T-helper 17 cell (primary cell): ENCODE results near the gene NRCAM. TPM values are rescaled to one million over a fixed set of nuclear protein-coding genes. Genes with fewer than 3 reads are reported as not detected.
"Not testable (repeated sequence)": the region's sequence is repeated elsewhere in the genome, so short reads cannot be mapped to it uniquely, and the experiment has no call there.

ENCODE experiments used
- ATAC-seq: fragments of 150-1000 bp; cut with Tn5 transposase; 2 replicates; pipeline ENCODE4 v1.10.0; 2021; ENCODE audit warnings: mild to moderate bottlenecking, moderate library complexity
- DNase-seq, 3 donors: peaks; one replicate each; pipeline versions ENCODE4 v3.0.0 to v3.0.0-alpha.2; 2020 to 2021
- H3K9me3 ChIP-seq: one replicate; pipeline ENCODE4 v1.7.0; 2013; ENCODE audit warnings: low read length, mild to moderate bottlenecking; ENCODE audit not compliant: control insufficient read depth, poor library complexity, severe bottlenecking
- H3K27ac Mint-ChIP-seq: one replicate; pipeline ENCODE4 v1.8.0; 2022; ENCODE audit warnings: mild to moderate bottlenecking, moderate library complexity, mixed read lengths
- H3K27me3 Mint-ChIP-seq: one replicate; pipeline ENCODE4 v1.8.0; 2022; ENCODE audit warnings: mixed read lengths
- H3K36me3 Mint-ChIP-seq: one replicate; pipeline ENCODE4 v1.8.0; 2022; ENCODE audit warnings: low read depth, mixed read lengths
- H3K4me1 Mint-ChIP-seq: one replicate; pipeline ENCODE4 v1.8.0; 2022; ENCODE audit warnings: mild to moderate bottlenecking, mixed read lengths
- H3K4me3 Mint-ChIP-seq: one replicate; pipeline ENCODE4 v1.8.0; 2022; ENCODE audit warnings: mild to moderate bottlenecking, moderate library complexity, mixed read lengths
- total RNA-seq, 4 donors: library from RNA in 2 of 4; stranded (reverse) in 2 of 4; gene quantifications; one replicate each; pipeline ENCODE4 v1.2.3 and lab custom pipeline; 2022 to 2026

NRCAM gene
- total RNA-seq, 2 donors from 2014 or later, result not detected

- ATAC-seq, DNase-seq, H3K4me3 Mint-ChIP-seq, H3K27ac Mint-ChIP-seq, H3K9me3 ChIP-seq, H3K4me1 Mint-ChIP-seq, H3K36me3 Mint-ChIP-seq: not testable (repeated sequence)
- peaks cover 10% of the 10 kb centered on the region for H3K27me3 Mint-ChIP-seq
These were observed 183.3 kb downstream of the NRCAM start for GRCh38 chr7:108272891-108273290.

DNA sequence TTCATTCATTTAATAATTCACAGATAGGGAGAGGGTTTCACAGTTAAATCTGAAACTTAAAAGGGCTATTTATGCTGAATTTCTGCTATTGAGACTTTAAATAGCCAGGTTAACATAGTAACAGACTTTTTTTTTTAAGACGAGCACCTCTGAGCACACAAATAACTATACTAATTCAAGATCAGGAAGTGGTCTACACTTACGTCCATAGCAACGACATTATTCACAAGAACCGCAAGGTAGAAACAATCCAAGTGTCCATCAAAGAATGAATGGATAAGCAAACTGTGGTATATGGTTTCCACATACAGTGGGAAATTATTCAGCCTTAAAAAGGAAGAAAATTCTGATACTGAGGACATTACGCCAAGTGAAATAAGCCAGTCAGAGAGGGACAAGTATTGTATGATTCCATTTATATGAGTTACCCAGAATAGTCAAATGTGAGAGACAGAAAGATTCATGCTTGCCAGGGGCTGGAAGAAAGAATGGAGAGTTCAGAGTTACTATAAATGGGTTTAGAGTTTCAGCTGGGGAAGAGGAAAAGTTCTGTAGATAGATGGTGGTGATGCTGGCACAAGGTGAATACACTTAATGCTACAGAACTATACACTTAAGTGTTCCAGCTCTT lies 185.7 kb downstream of the NRCAM start:
- no peak for ATAC-seq
- no peaks in the 10 kb centered on the region for H3K9me3 ChIP-seq
- Mint-ChIP-seq H3K27me3 (peaks cover 17% of the 10 kb centered on the region), H3K36me3 (no peaks in the 10 kb centered on the region), H3K4me3 (no peak overlapping the region), H3K27ac (no peak overlapping the region), H3K4me1 (no peaks in the 10 kb centered on the region)
- no peak for DNase-seq

- Mint-ChIP-seq H3K27ac (no peak overlapping the region), H3K4me1 (no peaks in the 10 kb centered on the region), H3K4me3 (no peak overlapping the region), H3K36me3 (no peaks in the 10 kb centered on the region), H3K27me3 (peaks cover 22% of the 10 kb centered on the region)
- ATAC-seq (no peak), DNase-seq (no peak)
- H3K9me3 ChIP-seq, result no peaks in the 10 kb centered on the region
These were observed 187.9 kb downstream of the NRCAM start for GRCh38 chr7:108268200-108268820.

- ATAC-seq (no peak), DNase-seq (no peak)
- no peaks in the 10 kb centered on the region for H3K36me3 Mint-ChIP-seq
- peaks cover 22% of the 10 kb centered on the region for H3K27me3 Mint-ChIP-seq
- H3K9me3 ChIP-seq, result no peaks in the 10 kb centered on the region
- no peaks in the 10 kb centered on the region for H3K4me1 Mint-ChIP-seq
- H3K4me3 Mint-ChIP-seq, result no peak overlapping the region
- H3K27ac Mint-ChIP-seq, result no peak overlapping the region
These were observed 188.6 kb downstream of the NRCAM start for GRCh38 chr7:108267615-108268014.

DNA sequence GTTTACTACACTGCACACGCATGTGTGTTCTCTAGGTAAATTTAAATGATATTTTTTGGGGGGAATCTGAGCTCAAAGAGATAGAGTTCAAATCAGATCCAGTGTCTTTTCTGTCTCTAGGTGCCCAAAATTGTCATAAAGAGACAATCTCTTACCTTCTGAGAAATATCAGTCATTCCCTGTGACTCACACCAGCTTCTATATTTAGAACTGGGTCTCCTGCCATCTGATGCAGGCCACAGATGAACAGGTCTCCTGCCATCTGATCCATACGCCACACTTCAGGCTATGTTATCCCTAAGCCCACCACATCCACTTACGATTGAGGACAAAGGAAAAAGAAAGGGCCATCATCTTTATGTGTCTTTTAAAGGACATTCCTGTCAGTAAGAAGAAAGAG lies 189.7 kb downstream of the NRCAM start:
- H3K27me3 Mint-ChIP-seq, result peaks cover 22% of the 10 kb centered on the region
- DNase-seq (no peak), ATAC-seq (no peak)
- no peaks in the 10 kb centered on the region for H3K36me3 Mint-ChIP-seq
- H3K9me3 ChIP-seq, result no peaks in the 10 kb centered on the region
- H3K4me1 Mint-ChIP-seq, result no peaks in the 10 kb centered on the region
- no peak overlapping the region for H3K27ac Mint-ChIP-seq
- H3K4me3 Mint-ChIP-seq, result no peak overlapping the region

DNA sequence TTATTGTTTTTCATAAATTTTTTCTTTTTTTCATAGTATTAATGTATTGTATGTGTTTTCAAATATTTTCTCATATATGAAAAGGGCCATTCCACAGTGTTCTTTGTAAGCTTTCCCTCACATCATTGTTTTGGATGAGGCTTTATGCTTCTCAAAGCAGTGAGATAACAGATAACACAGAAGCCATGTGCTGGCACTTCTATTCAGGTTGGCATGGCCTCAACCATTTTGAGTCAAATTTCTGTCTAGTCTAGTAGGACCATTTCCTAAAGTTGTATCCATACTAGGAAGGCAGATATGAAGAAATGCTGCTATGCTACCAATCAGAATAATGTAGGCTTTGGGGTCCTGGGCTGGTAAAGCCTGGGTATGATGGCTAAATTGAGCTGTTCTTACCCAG lies 190.2 kb downstream of the NRCAM start:
- no peak for ATAC-seq
- no peak overlapping the region for H3K4me3 Mint-ChIP-seq
- peaks cover 22% of the 10 kb centered on the region for H3K27me3 Mint-ChIP-seq
- no peak overlapping the region for H3K27ac Mint-ChIP-seq
- H3K4me1 Mint-ChIP-seq, result no peaks in the 10 kb centered on the region
- DNase-seq, result no peak
- no peaks in the 10 kb centered on the region for H3K36me3 Mint-ChIP-seq
- no peaks in the 10 kb centered on the region for H3K9me3 ChIP-seq

DNA sequence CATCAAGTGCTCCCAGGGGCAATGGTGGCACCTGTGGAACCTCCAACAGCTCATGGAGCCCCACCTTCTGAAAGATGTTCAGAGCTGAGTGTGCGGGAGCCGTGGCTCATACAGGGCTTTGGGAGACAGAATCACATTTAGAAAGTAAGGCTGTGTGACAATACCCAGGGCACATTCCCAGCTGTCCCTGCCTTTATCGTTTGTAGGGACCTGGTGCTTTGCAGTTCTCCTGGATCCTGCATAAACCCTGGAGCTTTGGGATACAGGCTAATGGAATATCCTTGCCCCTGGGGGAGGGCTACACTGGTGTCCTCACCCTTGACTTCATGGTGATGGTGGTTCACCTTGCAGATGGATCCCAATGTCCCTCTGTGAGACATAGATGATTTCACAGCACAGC lies 191.2 kb downstream of the NRCAM start:
- no peaks in the 10 kb centered on the region for H3K9me3 ChIP-seq
- Mint-ChIP-seq H3K4me3 (no peak overlapping the region), H3K27me3 (peaks cover 22% of the 10 kb centered on the region), H3K36me3 (no peaks in the 10 kb centered on the region), H3K27ac (no peak overlapping the region), H3K4me1 (no peaks in the 10 kb centered on the region)
- ATAC-seq (no peak), DNase-seq (no peak)

DNA sequence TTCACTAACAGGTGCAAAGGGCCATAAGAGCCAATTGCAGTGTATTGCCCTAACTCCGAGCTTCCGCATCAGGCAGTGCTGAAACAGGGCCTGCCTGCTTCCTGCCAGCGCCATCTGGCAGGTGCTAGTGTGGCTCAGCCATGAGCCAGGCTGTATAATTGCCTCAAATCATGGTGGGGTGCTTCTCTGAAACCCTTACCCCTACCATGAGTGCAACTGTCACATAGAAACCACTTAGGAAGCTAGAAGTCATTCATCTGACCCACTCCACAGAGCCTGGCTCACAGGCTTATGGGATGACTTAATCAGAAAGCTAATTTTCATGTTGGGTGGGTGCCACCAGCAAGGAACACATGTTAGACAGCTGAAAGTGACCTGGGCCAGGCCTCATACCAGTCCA lies 192.8 kb downstream of the NRCAM start:
- no peaks in the 10 kb centered on the region for H3K4me1 Mint-ChIP-seq
- H3K36me3 Mint-ChIP-seq, result no peaks in the 10 kb centered on the region
- no peak for DNase-seq
- ATAC-seq, result no peak
- H3K27ac Mint-ChIP-seq, result no peak overlapping the region
- no peak overlapping the region for H3K4me3 Mint-ChIP-seq
- H3K9me3 ChIP-seq, result no peaks in the 10 kb centered on the region
- peaks cover 12% of the 10 kb centered on the region for H3K27me3 Mint-ChIP-seq

DNA sequence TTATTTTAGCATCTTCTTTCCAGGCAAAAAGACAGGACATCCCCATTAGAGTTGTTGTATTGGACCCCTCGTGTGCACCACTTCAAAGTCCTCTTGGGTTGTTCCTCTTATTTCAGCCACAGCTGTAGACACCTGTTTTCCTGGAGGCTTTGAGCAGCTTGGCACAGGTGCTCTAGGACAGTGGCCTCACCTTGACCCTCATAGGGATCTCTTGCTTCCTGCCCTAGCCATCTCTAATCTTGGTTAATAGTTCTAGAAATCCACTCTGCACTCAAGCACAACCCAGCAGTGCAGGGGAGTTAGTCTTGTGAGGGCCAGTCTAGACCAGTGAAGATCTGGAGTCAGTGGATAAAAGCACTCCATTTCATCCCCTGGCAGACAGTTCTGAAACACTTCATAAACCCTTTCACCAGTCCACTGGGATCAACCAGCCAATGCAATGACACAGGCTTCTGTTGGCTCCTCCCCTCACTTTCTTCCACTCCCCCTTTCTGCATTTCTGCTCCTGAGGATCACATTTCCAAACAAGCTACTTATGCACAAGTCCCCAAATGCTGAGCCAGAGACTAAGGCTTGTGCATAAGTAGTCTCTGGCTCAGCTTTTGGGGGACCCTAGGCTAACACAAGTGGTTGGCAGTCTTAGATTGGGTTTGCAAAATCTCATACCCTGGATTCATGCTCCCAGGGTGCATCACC lies 194.5 kb downstream of the NRCAM start:
- Mint-ChIP-seq H3K27ac (no peak overlapping the region), H3K4me3 (no peak overlapping the region), H3K36me3 (no peaks in the 10 kb centered on the region), H3K27me3 (peaks cover 10% of the 10 kb centered on the region), H3K4me1 (no peaks in the 10 kb centered on the region)
- H3K9me3 ChIP-seq, result no peaks in the 10 kb centered on the region
- ATAC-seq (no peak), DNase-seq (no peak)

DNA sequence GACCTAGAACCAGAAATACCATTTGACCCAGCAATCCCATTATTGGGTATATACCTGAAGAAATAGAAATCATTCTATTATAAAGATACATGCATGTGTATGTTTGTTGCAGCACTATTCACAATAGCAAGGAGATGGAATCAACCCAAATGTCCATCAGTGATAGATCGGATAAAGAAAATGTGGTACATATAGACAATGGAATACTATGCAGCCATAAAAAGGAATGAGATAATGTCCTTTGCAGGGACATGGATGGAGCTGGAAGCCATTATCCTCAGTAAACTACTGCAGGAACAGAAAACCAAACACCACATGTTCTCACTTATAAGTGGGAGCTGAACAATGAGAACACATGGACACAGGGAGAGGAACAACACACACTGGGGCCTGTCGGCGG lies 196.8 kb downstream of the NRCAM start:
- not testable (repeated sequence) for H3K36me3 Mint-ChIP-seq, DNase-seq, ATAC-seq, H3K9me3 ChIP-seq, H3K4me1 Mint-ChIP-seq, H3K27me3 Mint-ChIP-seq, H3K27ac Mint-ChIP-seq, H3K4me3 Mint-ChIP-seq

DNA sequence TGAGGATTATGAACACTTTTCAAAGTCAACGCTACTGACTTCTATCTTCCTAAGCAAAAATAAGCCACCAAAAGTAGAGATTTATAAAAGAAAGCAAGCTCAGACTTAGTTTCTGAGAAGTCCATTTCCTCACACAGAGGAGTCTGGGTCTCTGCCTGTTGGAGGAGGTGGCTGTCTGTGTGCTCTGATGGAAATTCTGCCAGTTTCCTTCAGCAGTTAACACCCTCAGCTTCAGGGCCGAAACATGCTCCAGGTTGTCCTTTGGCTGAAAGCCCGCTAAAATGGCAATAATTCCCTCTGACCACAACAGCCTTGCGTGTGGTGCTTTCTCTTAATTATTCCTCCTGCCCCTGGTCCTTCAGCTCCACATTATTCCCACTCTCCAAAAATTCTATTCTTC lies 198.3 kb downstream of the NRCAM start:
- no peak for DNase-seq
- Mint-ChIP-seq H3K36me3 (no peaks in the 10 kb centered on the region), H3K4me3 (no peak overlapping the region), H3K27me3 (no peaks in the 10 kb centered on the region), H3K4me1 (no peaks in the 10 kb centered on the region), H3K27ac (no peak overlapping the region)
- ATAC-seq, result no peak
- no peaks in the 10 kb centered on the region for H3K9me3 ChIP-seq

DNA sequence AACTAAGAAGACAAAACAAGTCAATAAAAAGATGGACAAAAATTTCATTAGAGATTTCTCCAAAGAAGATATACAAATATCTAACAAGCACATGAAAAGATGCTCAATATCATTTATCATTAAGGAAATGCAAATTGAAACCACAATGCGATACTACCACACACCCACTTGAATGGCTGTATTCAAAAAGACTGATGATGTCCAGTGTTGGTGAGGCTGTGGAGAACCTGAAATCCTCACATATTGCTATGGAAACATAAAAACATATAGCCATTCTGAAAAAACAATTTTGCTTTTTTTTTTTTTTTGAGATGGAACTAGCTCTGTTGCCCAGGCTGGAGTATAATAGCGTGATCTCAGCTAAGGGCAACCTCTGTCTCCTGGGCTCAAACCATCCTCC lies 202.0 kb downstream of the NRCAM start:
- no peak overlapping the region for H3K27ac Mint-ChIP-seq
- peaks cover 2% of the 10 kb centered on the region for H3K36me3 Mint-ChIP-seq
- DNase-seq (no peak), ATAC-seq (no peak)
- no peaks in the 10 kb centered on the region for H3K27me3 Mint-ChIP-seq
- no peaks in the 10 kb centered on the region for H3K9me3 ChIP-seq
- H3K4me3 Mint-ChIP-seq, result no peak overlapping the region
- no peaks in the 10 kb centered on the region for H3K4me1 Mint-ChIP-seq

- Mint-ChIP-seq H3K4me1 (no peaks in the 10 kb centered on the region), H3K27me3 (peaks cover 7% of the 10 kb centered on the region), H3K36me3 (peaks cover 2% of the 10 kb centered on the region), H3K27ac (no peak overlapping the region), H3K4me3 (no peak overlapping the region)
- ATAC-seq (no peak), DNase-seq (no peak)
- no peaks in the 10 kb centered on the region for H3K9me3 ChIP-seq
These were observed 202.8 kb downstream of the NRCAM start for GRCh38 chr7:108253275-108254044.
